Prostate gland (tissue), 2 donors: ENCODE measurements around the gene PCDHA1.

ENCODE experiments used
- CTCF ChIP-seq, 4 experiments: fragments of 200-600 bp in 2 of 4; fragments of 450-650 bp in 2 of 4; sonication (generic) in 2 of 4; IDR thresholded peaks; 1 replicate in 3 of 4; 2 replicates in 1 of 4; pipeline ENCODE4 v1.5.1; 2016 to 2019; ENCODE audit warnings: antibody characterized with exemption in 4 of 4, mild to moderate bottlenecking in 2 of 4, moderate library complexity in 2 of 4
- POLR2AphosphoS5 ChIP-seq: sonication (generic); formaldehyde crosslinking; IDR thresholded peaks from one replicate; pipeline ENCODE4 v1.6.1; 2017; ENCODE audit warnings: antibody characterized with exemption

GRCh38 chr5:140883373-140883772, 97.4 kb downstream of the PCDHA1 start:
- TF ChIP-seq CTCF (IDR thresholded peaks at IDR 0.05) (no peak), POLR2AphosphoS5 (no peak)
